Measurements from ENCODE around the gene PMPCB.

PMPCB gene

DNA sequence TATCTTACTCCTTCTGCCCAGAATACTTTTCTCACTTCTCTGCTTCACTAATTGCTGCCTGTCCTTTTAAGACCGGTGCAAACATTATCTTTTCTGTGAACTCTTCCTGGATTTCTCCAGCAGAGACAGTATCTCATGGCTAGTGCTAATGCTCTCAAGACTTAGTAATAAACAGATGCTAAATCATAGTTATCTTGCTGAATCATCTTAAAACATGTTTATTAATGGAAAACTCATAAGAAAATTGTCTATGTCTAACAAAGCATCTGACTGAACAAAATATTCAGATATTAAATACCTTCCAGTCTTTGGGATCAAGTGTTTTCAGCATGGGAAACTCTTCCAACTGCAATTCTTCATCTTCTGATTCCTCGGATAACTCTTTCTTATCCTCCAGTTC lies 44.2 kb downstream of the PMPCB start:
- no peak overlapping the region for H3K4me3 ChIP-seq (ENCODE audit: low read depth in 1 of 2, low read length in 2 of 2)
- H3K9me3 ChIP-seq (ENCODE audit: control insufficient read depth in 1 of 2, low read length in 2 of 2) = no peaks in the 10 kb centered on the region
- no peak overlapping the region for H3K27ac ChIP-seq (ENCODE audit: low read length)
- no peaks in the 10 kb centered on the region for H3K27me3 ChIP-seq (ENCODE audit: low read depth, low read length)
- peaks cover 25 to 40% of the 10 kb centered on the region in 2 donors for H3K36me3 ChIP-seq (ENCODE audit: control insufficient read depth in 1 of 2, insufficient read depth in 2 of 2, low read length in 2 of 2)
- peaks cover 5 to 11% of the 10 kb centered on the region in 2 donors for H3K4me1 ChIP-seq (ENCODE audit: control insufficient read depth in 1 of 2, insufficient read depth in 2 of 2, low read length in 2 of 2)

DNA sequence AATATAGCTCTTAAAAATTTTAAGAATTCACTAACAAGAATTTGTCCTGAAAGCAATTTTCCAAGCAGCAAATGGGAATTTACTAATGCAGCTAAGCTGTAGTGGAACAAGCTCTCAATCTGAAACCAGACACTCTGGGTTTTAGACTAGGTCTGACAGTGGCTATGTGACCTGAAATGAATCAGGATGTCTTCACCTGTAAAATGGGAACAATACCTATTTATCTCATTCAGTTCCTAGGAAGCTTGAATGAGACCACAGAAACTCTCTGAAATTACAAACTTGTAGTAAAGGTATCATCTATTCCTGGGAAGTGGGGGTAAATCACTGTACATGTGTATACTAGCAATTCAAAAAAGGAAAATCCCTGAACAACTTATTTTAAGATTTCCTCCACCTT lies 46.1 kb downstream of the PMPCB start:
- Histone ChIP-seq H3K36me3 (ENCODE audit: control insufficient read depth in 1 of 2, insufficient read depth in 2 of 2, low read length in 2 of 2) (peaks cover 11 to 29% of the 10 kb centered on the region in 2 donors), H3K27ac (ENCODE audit: low read length) (peak overlapping the region; percentile 90), H3K27me3 (ENCODE audit: low read depth, low read length) (no peaks in the 10 kb centered on the region), H3K4me1 (ENCODE audit: control insufficient read depth in 1 of 2, insufficient read depth in 2 of 2, low read length in 2 of 2) (peaks cover 5 to 20% of the 10 kb centered on the region in 2 donors), H3K4me3 (ENCODE audit: low read depth in 1 of 2, low read length in 2 of 2) (peak overlapping the region; percentile 90 to 93), H3K9me3 (ENCODE audit: control insufficient read depth in 1 of 2, low read length in 2 of 2) (no peaks in the 10 kb centered on the region)

DNA sequence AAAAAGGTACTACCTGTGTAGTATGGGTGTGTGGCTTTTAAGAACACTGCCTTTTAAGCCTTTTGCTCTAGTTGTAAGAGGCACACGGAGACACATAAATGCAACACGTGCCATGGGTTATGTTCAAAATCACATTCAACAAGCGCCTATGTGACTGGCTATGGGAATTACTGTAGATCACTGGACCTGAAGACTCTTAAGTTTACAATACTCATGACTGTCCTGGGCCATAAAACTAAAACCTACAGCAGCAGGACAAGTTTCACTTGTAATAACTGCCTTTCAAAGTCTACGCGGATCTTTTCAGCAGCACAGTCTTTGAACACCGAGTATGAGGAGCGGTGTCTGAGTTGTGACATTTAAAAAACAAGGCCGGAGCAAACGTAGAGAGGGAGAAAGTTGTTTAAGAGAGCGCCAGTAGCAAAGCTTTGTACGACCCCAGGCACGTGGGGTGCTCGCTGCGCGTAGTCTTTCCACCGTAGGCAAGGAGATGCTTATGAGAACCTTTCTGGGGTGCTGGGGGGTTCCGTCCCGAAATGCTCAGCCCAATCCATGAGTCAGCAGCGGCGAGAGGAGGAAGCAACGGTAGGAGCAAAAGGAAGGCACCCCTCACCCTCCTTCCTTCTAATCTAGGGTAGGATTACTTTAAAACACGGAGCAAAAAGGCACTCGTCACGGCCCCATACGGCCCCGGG lies 46.7 kb downstream of the PMPCB start:
- Histone ChIP-seq H3K27ac (ENCODE audit: low read length) (peak overlapping the region; percentile 90), H3K27me3 (ENCODE audit: low read depth, low read length) (no peaks in the 10 kb centered on the region), H3K4me3 (ENCODE audit: low read depth in 1 of 2, low read length in 2 of 2) (peak overlapping the region; percentile 90 to 93), H3K9me3 (ENCODE audit: control insufficient read depth in 1 of 2, low read length in 2 of 2) (no peaks in the 10 kb centered on the region), H3K36me3 (ENCODE audit: control insufficient read depth in 1 of 2, insufficient read depth in 2 of 2, low read length in 2 of 2) (peaks cover 11 to 29% of the 10 kb centered on the region in 2 donors), H3K4me1 (ENCODE audit: control insufficient read depth in 1 of 2, insufficient read depth in 2 of 2, low read length in 2 of 2) (peaks cover 7 to 26% of the 10 kb centered on the region in 2 donors)

DNA sequence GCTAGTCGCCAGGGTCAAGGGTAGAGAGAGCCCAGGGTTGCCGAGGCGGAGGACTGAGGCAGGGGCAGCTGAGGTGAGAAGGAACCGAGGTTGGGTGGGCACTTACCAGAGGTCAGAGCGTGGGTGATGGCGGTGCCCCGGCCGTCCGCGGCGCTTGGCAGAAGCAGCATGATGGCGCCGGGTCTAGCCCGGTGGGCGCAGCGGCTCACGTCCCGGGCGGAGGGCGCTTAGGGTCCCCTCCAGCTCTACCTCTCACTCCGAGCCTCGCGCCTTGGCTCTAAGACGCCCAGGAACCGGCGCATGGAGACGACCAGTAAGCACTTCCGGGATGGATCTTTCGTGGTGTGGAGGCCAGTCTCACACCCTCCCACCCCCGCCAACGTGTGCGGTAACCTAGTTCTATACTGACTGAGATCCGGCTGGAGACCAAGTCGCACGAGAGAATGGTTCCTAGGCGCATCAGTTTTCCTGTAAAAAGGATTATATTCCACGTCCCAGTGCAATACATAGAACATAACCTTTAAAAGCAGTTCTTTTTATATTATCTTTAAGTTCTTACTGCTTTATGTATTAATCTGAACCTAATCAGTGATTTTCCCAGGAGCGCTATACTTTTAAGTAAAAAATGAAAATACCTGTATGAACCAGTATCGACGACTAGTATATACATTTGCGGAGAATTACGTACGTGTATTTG lies 47.4 kb downstream of the PMPCB start, which contains the start of gene DNAJC2:
DNAJC2 (minus strand) TSS at position 315 of the 697 bp plus-strand sequence; CDS start at position 170, 145 bp downstream.
- Histone ChIP-seq H3K9me3 (ENCODE audit: control insufficient read depth in 1 of 2, low read length in 2 of 2) (no peaks in the 10 kb centered on the region), H3K27me3 (ENCODE audit: low read depth, low read length) (no peaks in the 10 kb centered on the region), H3K27ac (ENCODE audit: low read length) (peak within 1 kb of the TSS; percentile 90), H3K36me3 (ENCODE audit: control insufficient read depth in 1 of 2, insufficient read depth in 2 of 2, low read length in 2 of 2) (peaks cover 11 to 22% of the 10 kb centered on the region in 2 donors), H3K4me1 (ENCODE audit: control insufficient read depth in 1 of 2, insufficient read depth in 2 of 2, low read length in 2 of 2) (peaks cover 11 to 33% of the 10 kb centered on the region in 2 donors), H3K4me3 (ENCODE audit: low read depth in 1 of 2, low read length in 2 of 2) (peak within 1 kb of the TSS; percentile 90 to 93)

DNA sequence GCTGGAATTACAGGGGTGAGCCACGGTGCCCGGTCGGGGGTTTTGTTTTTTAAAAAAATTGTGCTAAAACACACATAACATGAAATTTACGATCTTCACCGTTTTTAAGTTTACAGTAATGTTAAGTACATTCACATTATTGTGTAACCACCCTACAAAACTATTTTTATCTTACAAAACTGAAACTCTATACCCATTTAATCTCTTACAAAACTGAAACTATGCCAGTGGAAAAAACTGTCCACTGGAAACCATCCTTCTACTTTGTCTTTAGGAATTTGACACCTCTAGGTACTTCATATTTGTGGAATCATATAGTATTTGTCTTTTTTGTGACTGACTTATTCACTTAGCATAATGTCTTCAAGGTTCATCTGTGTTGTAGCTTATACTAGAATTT lies 49.2 kb downstream of the PMPCB start:
- Histone ChIP-seq H3K4me3 (ENCODE audit: low read depth in 1 of 2, low read length in 2 of 2) (no peak overlapping the region), H3K36me3 (ENCODE audit: control insufficient read depth in 1 of 2, insufficient read depth in 2 of 2, low read length in 2 of 2) (peaks cover 0 to 4% of the 10 kb centered on the region in 2 donors), H3K27me3 (ENCODE audit: low read depth, low read length) (no peaks in the 10 kb centered on the region), H3K4me1 (ENCODE audit: control insufficient read depth in 1 of 2, insufficient read depth in 2 of 2, low read length in 2 of 2) (peaks cover 11 to 50% of the 10 kb centered on the region in 2 donors), H3K9me3 (ENCODE audit: control insufficient read depth in 1 of 2, low read length in 2 of 2) (no peaks in the 10 kb centered on the region), H3K27ac (ENCODE audit: low read length) (no peak overlapping the region)

- H3K27me3 ChIP-seq (ENCODE audit: low read depth, low read length) = no peaks in the 10 kb centered on the region
- H3K4me3 ChIP-seq (ENCODE audit: low read depth in 1 of 2, low read length in 2 of 2) = peak within 1 kb of the TSS; percentile 91
- H3K36me3 ChIP-seq (ENCODE audit: control insufficient read depth in 1 of 2, insufficient read depth in 2 of 2, low read length in 2 of 2) = peaks cover 0 to 9% of the 10 kb centered on the region in 2 donors
- H3K27ac ChIP-seq (ENCODE audit: low read length) = peak within 1 kb of the TSS; percentile 90
- peaks cover 11 to 60% of the 10 kb centered on the region in 2 donors for H3K4me1 ChIP-seq (ENCODE audit: control insufficient read depth in 1 of 2, insufficient read depth in 2 of 2, low read length in 2 of 2)
- no peaks in the 10 kb centered on the region for H3K9me3 ChIP-seq (ENCODE audit: control insufficient read depth in 1 of 2, low read length in 2 of 2)
Measured at GRCh38 chr7:103347507-103348267, 50.5 kb downstream of the PMPCB start, which contains the start of gene PSMC2. TSS of gene PSMC2 (plus strand) at chr7:103347643. CDS start at chr7:103347712, 69 bp downstream.

- peaks cover 11 to 61% of the 10 kb centered on the region in 2 donors for H3K4me1 ChIP-seq (ENCODE audit: control insufficient read depth in 1 of 2, insufficient read depth in 2 of 2, low read length in 2 of 2)
- peak overlapping the region; percentile 90 for H3K27ac ChIP-seq (ENCODE audit: low read length)
- peaks cover 3 to 10% of the 10 kb centered on the region in 2 donors for H3K36me3 ChIP-seq (ENCODE audit: control insufficient read depth in 1 of 2, insufficient read depth in 2 of 2, low read length in 2 of 2)
- no peaks in the 10 kb centered on the region for H3K9me3 ChIP-seq (ENCODE audit: control insufficient read depth in 1 of 2, low read length in 2 of 2)
- H3K27me3 ChIP-seq (ENCODE audit: low read depth, low read length) = no peaks in the 10 kb centered on the region
- peak overlapping the region; percentile 91 for H3K4me3 ChIP-seq (ENCODE audit: low read depth in 1 of 2, low read length in 2 of 2)
Measured at GRCh38 chr7:103348452-103348851, 51.2 kb downstream of the PMPCB start.

- H3K36me3 ChIP-seq (ENCODE audit: control insufficient read depth in 1 of 2, insufficient read depth in 2 of 2, low read length in 2 of 2) = peaks cover 3 to 10% of the 10 kb centered on the region in 2 donors
- H3K4me3 ChIP-seq (ENCODE audit: low read depth in 1 of 2, low read length in 2 of 2) = peak overlapping the region; percentile 91
- H3K27me3 ChIP-seq (ENCODE audit: low read depth, low read length) = no peaks in the 10 kb centered on the region
- no peaks in the 10 kb centered on the region for H3K9me3 ChIP-seq (ENCODE audit: control insufficient read depth in 1 of 2, low read length in 2 of 2)
- no peak overlapping the region for H3K27ac ChIP-seq (ENCODE audit: low read length)
- H3K4me1 ChIP-seq (ENCODE audit: control insufficient read depth in 1 of 2, insufficient read depth in 2 of 2, low read length in 2 of 2) = peaks cover 11 to 57% of the 10 kb centered on the region in 2 donors
Measured at GRCh38 chr7:103348959-103349358, 51.7 kb downstream of the PMPCB start.

DNA sequence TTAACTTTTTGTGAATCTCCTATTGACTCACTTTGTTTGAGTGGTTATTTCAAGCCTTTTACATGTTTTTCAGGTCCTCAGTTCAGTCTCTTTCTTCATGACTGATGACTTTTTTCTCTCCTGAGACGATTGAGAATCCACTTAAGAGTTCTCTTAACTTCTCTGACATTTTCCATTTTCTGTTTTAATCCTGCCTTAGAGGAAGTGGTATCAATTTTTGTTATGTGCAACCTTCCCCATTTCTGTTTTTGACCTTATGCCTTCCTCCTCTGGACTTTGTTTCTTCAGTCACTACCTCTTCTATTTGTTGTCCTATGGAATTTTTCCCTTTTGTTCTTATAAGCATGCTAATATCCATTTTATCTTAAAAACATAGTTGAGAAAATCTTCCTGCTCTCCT lies 52.6 kb downstream of the PMPCB start:
- no peaks in the 10 kb centered on the region for H3K9me3 ChIP-seq (ENCODE audit: control insufficient read depth in 1 of 2, low read length in 2 of 2)
- no peak overlapping the region for H3K27ac ChIP-seq (ENCODE audit: low read length)
- H3K36me3 ChIP-seq (ENCODE audit: control insufficient read depth in 1 of 2, insufficient read depth in 2 of 2, low read length in 2 of 2) = peaks cover 7 to 13% of the 10 kb centered on the region in 2 donors
- peak overlapping the region in 1 of 2 donors; percentile 37 for H3K4me3 ChIP-seq (ENCODE audit: low read depth in 1 of 2, low read length in 2 of 2)
- peaks cover 11 to 57% of the 10 kb centered on the region in 2 donors for H3K4me1 ChIP-seq (ENCODE audit: control insufficient read depth in 1 of 2, insufficient read depth in 2 of 2, low read length in 2 of 2)
- no peaks in the 10 kb centered on the region for H3K27me3 ChIP-seq (ENCODE audit: low read depth, low read length)

All from muscle layer of duodenum (tissue), 2 donors.